Esophagus squamous epithelium (tissue), 5 donors: Measurements from ENCODE around the gene ELF2. TPM values are rescaled to one million over a fixed set of nuclear protein-coding genes. Genes with fewer than 3 reads are reported as not detected.
A peak's percentile ranks its signal among the peaks of the same experiment; 100 is the strongest.
"Not testable (repeated sequence)": the region's sequence is repeated elsewhere in the genome, so short reads cannot be mapped to it uniquely, and the experiment has no call there.

ENCODE experiments used
- DNase-seq: peaks from one replicate; lab custom pipeline; 2025; lab: John Stamatoyannopoulos, UW
- H3K27ac ChIP-seq, 4 donors: fragments of 200-600 bp; sonication (generic); one replicate each; pipeline ENCODE4 v1.5.1; 2016 to 2019; ENCODE audit warnings: mild to moderate bottlenecking in 1 of 4
- H3K27me3 ChIP-seq, 4 donors: fragments of 200-600 bp; sonication (generic); 1 replicate in 3 of 4; 2 replicates in 1 of 4; pipeline versions ENCODE4 v1.5.1 to v1.6.0; 2017 to 2021; ENCODE audit warnings: antibody characterized with exemption in 1 of 4
- H3K36me3 ChIP-seq, 3 donors: fragments of 200-600 bp; sonication (generic); one replicate each; pipeline ENCODE4 v1.5.1; 2016 to 2019
- H3K4me1 ChIP-seq, 3 donors: fragments of 200-600 bp; sonication (generic); one replicate each; pipeline ENCODE4 v1.5.1; 2017 to 2019
- H3K4me3 ChIP-seq, 4 donors: fragments of 200-600 bp; sonication (generic); 1 replicate in 3 of 4; 2 replicates in 1 of 4; pipeline ENCODE4 v1.5.1; 2016 to 2019; ENCODE audit warnings: mild to moderate bottlenecking in 2 of 4, moderate library complexity in 1 of 4
- H3K9me3 ChIP-seq, 3 donors: fragments of 200-600 bp; sonication (generic); one replicate each; pipeline ENCODE4 v1.5.1; 2016 to 2019
- POLR2A ChIP-seq, 4 donors: fragments of 450-650 bp; IDR thresholded peaks; one replicate each; pipeline ENCODE4 v1.6.1; 2017; ENCODE audit warnings: antibody characterized with exemption in 4 of 4, mild to moderate bottlenecking in 4 of 4, moderate library complexity in 3 of 4
- WGBS, 2 donors: methylation state at CpG; one replicate each; pipeline ENCODE4 v1.1.5; 2018; 5-methylcytosine and 5-hydroxymethylcytosine counted together
- intact Hi-C: fragments of 100-400 bp; cut with DNase I; formaldehyde crosslinking; loops from one replicate; pipeline ENCODE4 v1.15.0; 2022
- total RNA-seq, 4 donors: library from RNA; depleted of rRNA; stranded (reverse); fragments of >200 nt; gene quantifications; one replicate each; pipeline ENCODE4 v1.1.0, GENCODE V29; 2016
- TF ChIP-seq, protein P1 (sequence below), 6 experiments: fragments of 450-650 bp in 4 of 6; fragments of 200-600 bp in 2 of 6; sonication (generic) in 2 of 6; IDR thresholded peaks; one replicate each; pipeline ENCODE4 v1.5.1; 2016 to 2019; ENCODE audit warnings: antibody characterized with exemption in 6 of 6, mild to moderate bottlenecking in 4 of 6, moderate library complexity in 4 of 6
- donor health status: DM: yes; HTN: yes; CAD: no.

The ELF2 gene
- total RNA-seq, 4 donors from 2014 or later: 17.6 to 47.3 (median 22.1) TPM

DNA sequence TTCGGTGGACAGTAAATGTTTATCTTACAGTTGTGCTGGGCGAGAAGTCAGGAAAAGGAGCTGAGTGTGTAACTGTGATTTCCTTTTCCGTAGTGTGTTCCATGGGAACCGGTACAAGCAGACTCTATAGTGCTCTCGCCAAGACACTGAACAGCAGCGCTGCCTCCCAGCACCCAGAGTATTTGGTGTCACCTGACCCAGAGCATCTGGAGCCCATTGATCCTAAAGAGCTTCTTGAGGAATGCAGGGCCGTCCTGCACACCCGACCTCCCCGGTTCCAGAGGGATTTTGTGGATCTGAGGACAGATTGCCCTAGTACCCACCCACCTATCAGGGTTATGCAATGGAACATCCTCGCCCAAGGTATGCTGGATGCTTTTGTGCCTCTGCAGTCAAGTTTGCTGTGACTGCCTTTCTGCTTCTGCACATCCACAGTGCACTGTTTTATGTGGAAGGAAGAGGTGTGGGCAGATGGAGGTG lies 134.0 kb downstream of the ELF2 start:
- intact Hi-C loops: no loop called here
- DNase-seq: no peak
- Histone ChIP-seq H3K27me3 (no peaks in the 10 kb centered on the region), H3K36me3 (peaks cover 0 to 64% (median 5%) of the 10 kb centered on the region in 3 donors), H3K4me1 (peaks cover 0 to 6% (median 2%) of the 10 kb centered on the region in 3 donors), H3K9me3 (no peaks in the 10 kb centered on the region), H3K27ac (peak overlapping the region in 1 of 4 donors; percentile 60), H3K4me3 (peak overlapping the region in 1 of 4 donors; percentile 6)
- TF ChIP-seq, protein P1, sequence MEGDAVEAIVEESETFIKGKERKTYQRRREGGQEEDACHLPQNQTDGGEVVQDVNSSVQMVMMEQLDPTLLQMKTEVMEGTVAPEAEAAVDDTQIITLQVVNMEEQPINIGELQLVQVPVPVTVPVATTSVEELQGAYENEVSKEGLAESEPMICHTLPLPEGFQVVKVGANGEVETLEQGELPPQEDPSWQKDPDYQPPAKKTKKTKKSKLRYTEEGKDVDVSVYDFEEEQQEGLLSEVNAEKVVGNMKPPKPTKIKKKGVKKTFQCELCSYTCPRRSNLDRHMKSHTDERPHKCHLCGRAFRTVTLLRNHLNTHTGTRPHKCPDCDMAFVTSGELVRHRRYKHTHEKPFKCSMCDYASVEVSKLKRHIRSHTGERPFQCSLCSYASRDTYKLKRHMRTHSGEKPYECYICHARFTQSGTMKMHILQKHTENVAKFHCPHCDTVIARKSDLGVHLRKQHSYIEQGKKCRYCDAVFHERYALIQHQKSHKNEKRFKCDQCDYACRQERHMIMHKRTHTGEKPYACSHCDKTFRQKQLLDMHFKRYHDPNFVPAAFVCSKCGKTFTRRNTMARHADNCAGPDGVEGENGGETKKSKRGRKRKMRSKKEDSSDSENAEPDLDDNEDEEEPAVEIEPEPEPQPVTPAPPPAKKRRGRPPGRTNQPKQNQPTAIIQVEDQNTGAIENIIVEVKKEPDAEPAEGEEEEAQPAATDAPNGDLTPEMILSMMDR (IDR thresholded peaks at IDR 0.05): no peak
- no peak for TF ChIP-seq POLR2A (IDR thresholded peaks at IDR 0.05)
- 68 to 91% methylated on average over 5 to 6 of the region's 10 CpGs for WGBS, 2 donors

DNA sequence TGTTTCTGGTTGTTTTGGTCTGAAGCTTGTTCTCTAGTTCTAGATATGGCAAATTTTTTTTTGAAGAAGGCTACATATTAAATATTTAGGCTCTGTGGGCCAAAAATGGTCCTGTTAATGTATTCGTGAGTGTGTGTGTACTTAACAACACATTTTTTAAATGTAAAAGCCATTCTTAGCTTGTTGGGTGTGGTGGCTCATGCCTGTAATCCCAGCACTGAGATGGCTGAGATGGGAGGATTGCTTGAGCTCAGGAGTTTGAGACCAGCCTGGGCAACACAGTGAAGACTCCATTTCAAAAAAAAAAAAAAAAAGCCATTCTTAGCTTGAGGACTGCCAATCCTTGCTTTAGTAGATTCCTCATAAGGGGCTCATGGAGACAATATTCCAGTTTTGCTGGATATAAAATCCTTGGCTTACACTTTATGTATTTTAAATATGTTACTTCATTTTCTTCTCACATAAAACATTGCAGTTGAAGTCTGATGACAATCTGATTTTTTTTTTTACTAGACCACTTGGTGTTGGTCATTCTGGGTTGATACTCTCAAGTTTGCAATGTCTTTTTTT lies 138.1 kb downstream of the ELF2 start:
- Histone ChIP-seq H3K36me3 (peaks cover 0 to 33% (median 4%) of the 10 kb centered on the region in 3 donors), H3K4me1 (peaks cover 0 to 10% (median 2%) of the 10 kb centered on the region in 3 donors), H3K9me3 (no peaks in the 10 kb centered on the region), H3K27me3 (no peaks in the 10 kb centered on the region), H3K27ac (no peak overlapping the region), H3K4me3 (no peak overlapping the region)
- 71 to 83% methylated on average over 1 of the region's 1 CpG for WGBS, 2 donors
- TF ChIP-seq, protein P1 (IDR thresholded peaks at IDR 0.05): no peak
- TF ChIP-seq POLR2A (IDR thresholded peaks at IDR 0.05): no peak
- intact Hi-C loops: loop anchor here (10.0 kb wide), 2 partner anchors 46 to 266 kb away; partner anchors contain the start of genes NAA15 and NDUFC1
- DNase-seq: no peak

DNA sequence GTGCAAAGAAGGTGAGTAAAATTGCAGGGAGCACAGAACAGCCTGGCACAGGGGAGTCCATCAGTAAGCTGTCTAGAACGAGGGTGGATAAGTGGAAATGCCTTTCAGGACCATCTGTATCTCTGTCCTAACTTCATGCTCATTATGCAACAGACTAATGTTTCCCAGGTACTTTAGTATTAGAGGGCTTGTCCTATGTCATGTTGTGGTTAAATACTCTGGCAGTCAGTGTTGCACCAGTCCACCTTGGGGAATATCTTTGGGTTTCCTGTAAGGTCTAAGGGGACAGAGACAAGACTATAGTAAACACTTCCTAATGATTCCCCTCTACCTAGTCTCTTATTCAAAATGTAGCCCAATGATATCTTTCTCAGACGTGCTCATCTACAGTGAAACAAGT lies 140.1 kb downstream of the ELF2 start:
- no peak overlapping the region for H3K27ac ChIP-seq
- H3K36me3 ChIP-seq: peaks cover 0 to 21% (median 4%) of the 10 kb centered on the region in 3 donors
- no peak for TF ChIP-seq POLR2A (IDR thresholded peaks at IDR 0.05)
- TF ChIP-seq, protein P1 (IDR thresholded peaks at IDR 0.05): no peak
- DNase-seq: no peak
- H3K9me3 ChIP-seq: no peaks in the 10 kb centered on the region
- no peaks in the 10 kb centered on the region for H3K27me3 ChIP-seq
- intact Hi-C loops: loop anchor here (10.0 kb wide), 2 partner anchors 48 to 268 kb away; partner anchors contain the start of genes NAA15 and NDUFC1
- 73 to 80% methylated on average over 2 of the region's 2 CpGs for WGBS, 2 donors
- H3K4me3 ChIP-seq: no peak overlapping the region
- peaks cover 0 to 9% (median 0%) of the 10 kb centered on the region in 3 donors for H3K4me1 ChIP-seq

DNA sequence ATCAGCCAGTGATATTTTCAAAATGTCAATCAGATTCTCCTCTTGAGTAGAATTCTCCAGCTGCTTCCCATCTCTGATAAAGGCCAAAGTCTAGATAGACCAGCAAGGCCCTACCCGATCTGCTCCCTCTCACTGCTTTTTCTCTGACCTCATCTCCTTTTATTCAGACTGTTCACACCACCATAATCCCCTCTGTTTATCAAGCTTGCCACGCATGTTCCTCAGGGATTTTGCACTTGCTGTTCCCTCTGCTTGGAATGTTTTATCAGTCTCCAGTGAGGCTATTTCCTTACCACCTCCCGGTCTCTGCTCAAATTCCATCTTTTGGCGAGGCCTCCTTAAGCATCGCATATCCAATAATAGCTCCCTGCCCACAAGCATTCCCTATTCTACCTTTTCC lies 141.4 kb downstream of the ELF2 start:
- intact Hi-C loops: loop anchor here (10.0 kb wide), 2 partner anchors 49 to 269 kb away; partner anchors contain the start of genes NAA15 and NDUFC1
- DNase-seq: no peak
- no peak for TF ChIP-seq POLR2A (IDR thresholded peaks at IDR 0.05)
- TF ChIP-seq, protein P1 (IDR thresholded peaks at IDR 0.05): no peak
- Histone ChIP-seq H3K36me3 (peaks cover 0 to 20% (median 4%) of the 10 kb centered on the region in 3 donors), H3K9me3 (no peaks in the 10 kb centered on the region), H3K4me1 (peaks cover 0 to 15% (median 3%) of the 10 kb centered on the region in 3 donors), H3K4me3 (no peak overlapping the region), H3K27me3 (no peaks in the 10 kb centered on the region), H3K27ac (no peak overlapping the region)
- WGBS, 2 donors: 84 to 86% methylated on average over 5 of the region's 5 CpGs

DNA sequence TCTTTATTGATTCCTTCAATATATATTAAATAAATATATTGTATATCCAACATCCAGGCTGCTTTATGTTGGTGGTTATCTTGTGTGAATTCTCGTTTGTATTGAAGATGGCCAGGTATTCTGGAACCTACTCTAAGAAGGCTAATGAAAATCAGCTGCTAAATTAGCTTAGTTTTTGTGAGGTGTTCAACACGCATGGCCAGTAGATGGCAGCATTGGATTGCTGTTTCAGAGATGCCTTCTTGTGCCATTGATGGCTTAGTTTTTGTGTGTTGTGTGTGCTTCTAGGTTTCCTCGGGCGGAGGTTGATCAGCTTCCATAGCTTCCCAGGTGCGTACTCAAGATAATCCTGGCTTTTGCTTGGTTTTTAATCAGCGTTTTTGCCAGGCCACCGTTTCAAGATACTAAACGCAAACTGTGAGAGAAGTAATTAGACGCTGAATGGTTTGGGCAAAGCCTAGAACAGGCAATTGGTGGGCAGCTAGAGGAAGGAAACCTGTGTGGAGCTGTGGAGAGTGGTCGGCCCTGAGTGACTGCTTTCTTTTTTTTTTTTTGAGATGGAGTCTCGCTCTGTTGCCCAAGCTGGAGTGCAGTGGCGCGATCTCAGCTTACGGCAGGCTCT lies 146.3 kb downstream of the ELF2 start:
- Histone ChIP-seq H3K36me3 (peaks cover 0 to 10% (median 0%) of the 10 kb centered on the region in 3 donors), H3K4me3 (no peak overlapping the region), H3K9me3 (no peaks in the 10 kb centered on the region), H3K27me3 (no peaks in the 10 kb centered on the region), H3K27ac (no peak overlapping the region), H3K4me1 (peaks cover 0 to 25% (median 3%) of the 10 kb centered on the region in 3 donors)
- intact Hi-C loops: loop anchor here (10.0 kb wide), 2 partner anchors 54 to 274 kb away; partner anchors contain the start of genes NAA15 and NDUFC1
- TF ChIP-seq, protein P1 (IDR thresholded peaks at IDR 0.05): peak; percentile 60 to 86 (median 80)
- no peak for TF ChIP-seq POLR2A (IDR thresholded peaks at IDR 0.05)
- DNase-seq: no peak
- WGBS, 2 donors: 39 to 49% methylated on average over 12 to 14 of the region's 14 CpGs

DNA sequence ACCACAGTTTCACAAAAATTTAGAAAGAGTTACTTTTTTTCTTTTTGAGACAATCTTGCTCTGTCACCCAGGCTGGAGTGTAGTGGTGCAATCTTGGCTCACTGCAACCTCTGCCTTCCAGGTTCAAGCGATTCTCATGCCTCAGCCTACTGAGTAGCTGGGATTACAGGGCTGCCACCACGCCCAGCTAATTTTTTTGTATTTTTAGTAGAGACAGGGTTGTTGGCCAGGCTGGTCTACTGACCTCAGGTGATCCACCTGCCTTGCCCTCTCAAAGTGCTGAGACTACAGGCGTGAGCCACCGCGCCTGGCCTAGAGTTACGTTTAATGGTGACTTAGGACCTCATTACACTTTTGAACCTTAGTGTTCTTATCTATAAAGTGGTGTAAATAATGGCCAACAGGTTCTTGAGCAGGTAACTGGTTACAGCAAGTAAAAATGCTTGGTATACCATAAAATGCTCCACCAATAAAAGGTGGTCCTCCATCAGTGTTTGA lies 147.1 kb downstream of the ELF2 start:
- DNase-seq: not testable (repeated sequence)

More for the DNA sequence above, 147.1 kb downstream of the ELF2 start:
- not testable (repeated sequence) for H3K9me3 ChIP-seq, H3K4me3 ChIP-seq, H3K27me3 ChIP-seq, H3K36me3 ChIP-seq, H3K27ac ChIP-seq
- peaks cover 0 to 30% (median 3%) of the 10 kb centered on the region in 3 donors for H3K4me1 ChIP-seq
- 76 to 80% methylated on average over 6 of the region's 6 CpGs for WGBS, 2 donors
- intact Hi-C loops: loop anchor here (10.0 kb wide), 2 partner anchors 55 to 275 kb away; partner anchors contain the start of genes NAA15 and NDUFC1
